Subcutaneous adipose tissue (tissue), 4 donors: ENCODE data around the gene RIC8B. TPM values are rescaled to one million over a fixed set of nuclear protein-coding genes. Genes with fewer than 3 reads are reported as not detected.

Source experiments
- total RNA-seq, 4 donors: library from RNA; depleted of rRNA; stranded (reverse); fragments of >200 nt; gene quantifications; one replicate each; pipeline ENCODE4 v1.1.0, GENCODE V29; 2016
- TF ChIP-seq, protein P1 (sequence below): fragments of 450-650 bp; IDR thresholded peaks from one replicate; pipeline ENCODE4 v1.5.1; 2016; ENCODE audit warnings: low read depth, mild to moderate bottlenecking, control low read depth, antibody characterized with exemption, moderate library complexity

Gene RIC8B
- total RNA-seq, 4 donors from 2014 or later: 16.4 to 21.4 (median 17.1) TPM

DNA sequence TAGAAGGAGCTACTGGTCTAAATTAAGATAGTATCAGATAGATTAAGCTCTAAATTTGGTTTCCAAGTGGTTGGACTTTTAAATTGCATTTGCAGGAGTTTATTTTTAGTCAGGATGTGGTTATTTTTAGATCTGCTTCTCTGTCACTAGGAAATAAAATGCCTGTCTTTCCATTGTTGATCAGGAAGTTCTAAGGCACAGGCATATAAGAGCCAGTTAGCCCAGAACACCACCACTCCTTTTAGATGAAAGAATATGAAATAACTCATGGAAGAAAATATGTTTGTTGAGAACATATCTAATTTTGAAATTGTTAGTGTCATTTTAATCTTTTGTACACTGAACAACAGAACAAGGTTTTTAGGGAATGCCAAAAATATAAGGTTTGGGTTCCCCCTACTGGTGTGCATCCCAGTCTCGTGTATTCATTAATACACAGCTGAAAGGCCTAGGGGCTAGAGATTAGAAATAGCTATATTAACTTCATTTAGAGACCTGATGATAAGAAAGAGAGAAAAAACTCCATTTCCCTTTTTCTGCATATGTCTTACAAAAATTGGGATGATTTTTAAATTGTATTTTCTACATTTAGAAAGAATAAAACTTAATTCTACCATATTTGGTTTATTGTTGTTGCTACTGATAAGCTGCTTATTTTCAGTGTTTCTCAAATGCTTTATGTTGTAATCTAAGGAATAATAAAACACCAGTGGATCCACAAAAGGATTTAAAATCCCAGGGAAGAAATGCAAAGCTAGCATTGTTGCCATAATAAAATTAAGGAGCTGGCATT lies 67.2 kb downstream of the RIC8B start:
- TF ChIP-seq, protein P1, sequence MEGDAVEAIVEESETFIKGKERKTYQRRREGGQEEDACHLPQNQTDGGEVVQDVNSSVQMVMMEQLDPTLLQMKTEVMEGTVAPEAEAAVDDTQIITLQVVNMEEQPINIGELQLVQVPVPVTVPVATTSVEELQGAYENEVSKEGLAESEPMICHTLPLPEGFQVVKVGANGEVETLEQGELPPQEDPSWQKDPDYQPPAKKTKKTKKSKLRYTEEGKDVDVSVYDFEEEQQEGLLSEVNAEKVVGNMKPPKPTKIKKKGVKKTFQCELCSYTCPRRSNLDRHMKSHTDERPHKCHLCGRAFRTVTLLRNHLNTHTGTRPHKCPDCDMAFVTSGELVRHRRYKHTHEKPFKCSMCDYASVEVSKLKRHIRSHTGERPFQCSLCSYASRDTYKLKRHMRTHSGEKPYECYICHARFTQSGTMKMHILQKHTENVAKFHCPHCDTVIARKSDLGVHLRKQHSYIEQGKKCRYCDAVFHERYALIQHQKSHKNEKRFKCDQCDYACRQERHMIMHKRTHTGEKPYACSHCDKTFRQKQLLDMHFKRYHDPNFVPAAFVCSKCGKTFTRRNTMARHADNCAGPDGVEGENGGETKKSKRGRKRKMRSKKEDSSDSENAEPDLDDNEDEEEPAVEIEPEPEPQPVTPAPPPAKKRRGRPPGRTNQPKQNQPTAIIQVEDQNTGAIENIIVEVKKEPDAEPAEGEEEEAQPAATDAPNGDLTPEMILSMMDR: no peak

DNA sequence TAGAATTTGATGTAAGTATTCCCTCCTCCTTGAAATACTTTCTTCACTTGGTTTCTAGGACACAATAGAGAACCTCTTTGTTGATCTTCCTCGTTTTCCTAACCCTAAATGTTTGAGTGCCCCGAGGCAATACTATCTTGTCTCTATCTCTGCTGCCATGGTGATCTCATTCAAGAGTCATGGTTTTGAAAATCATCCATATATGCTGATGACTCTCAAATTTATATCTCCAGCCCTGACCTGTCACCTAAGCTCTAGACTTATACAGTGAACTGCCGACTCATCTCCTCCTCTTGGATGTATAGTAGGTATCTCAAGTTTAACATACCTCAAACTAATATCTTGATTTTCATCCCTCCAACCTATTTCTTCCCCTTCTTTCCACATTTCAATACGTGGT lies 71.4 kb downstream of the RIC8B start:
- TF ChIP-seq, protein P1: no peak

DNA sequence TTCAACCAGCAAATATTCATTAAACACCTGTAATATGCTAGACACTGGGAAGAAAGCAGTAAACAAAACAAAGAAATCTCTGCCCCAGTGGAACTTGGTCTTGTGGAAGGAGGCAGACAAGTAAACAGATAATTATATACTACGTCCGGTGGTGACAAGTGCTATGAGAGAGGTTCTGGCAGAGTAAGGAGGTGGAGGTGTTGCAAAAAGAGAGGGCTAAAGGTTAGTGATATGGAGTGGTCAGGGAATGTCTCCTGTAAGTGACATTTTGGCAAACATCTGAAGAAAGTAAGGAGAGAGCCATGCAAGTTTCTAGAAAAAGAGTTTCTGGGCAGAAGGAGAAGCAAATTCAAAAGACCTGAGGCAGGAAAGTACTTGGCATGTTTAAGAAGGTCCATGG lies 73.4 kb downstream of the RIC8B start:
- TF ChIP-seq, protein P1: no peak

DNA sequence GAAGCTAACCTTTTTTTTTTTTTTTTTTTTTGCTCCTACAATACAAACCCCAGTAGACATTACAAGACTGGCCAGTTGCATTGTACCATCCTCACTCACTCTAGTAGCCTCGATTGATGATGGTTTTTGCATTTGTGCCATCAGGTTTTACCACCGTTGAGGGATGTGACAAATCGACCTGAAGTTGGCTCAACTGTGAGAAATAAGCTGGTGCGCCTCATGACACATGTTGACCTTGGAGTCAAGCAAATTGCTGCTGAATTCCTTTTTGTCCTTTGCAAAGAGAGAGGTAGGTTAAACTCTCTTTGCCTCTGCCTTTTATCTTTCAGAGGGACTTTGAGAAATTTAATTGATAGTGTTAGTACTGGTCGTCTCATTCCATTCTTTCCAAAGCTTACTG lies 76.8 kb downstream of the RIC8B start:
- TF ChIP-seq, protein P1: no peak

DNA sequence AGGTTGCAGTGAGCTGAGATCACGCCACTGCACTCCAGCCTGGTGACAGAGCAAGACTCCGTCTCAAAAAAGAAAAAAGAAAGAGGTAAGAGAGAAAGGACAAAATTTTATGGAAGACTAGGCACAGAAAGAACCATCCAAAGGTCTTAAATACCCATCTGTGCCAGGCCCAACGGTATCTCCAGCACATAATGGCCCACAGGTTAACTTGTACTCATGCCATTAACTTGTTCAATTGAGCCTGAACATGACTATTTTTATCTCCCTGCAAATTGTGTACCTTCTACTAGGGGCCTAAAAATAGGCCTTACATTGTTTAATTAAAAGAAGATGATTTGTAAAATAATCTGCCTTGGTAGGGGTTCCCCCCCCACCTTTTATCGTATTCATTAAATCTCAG lies 80.2 kb downstream of the RIC8B start:
- TF ChIP-seq, protein P1: no peak

DNA sequence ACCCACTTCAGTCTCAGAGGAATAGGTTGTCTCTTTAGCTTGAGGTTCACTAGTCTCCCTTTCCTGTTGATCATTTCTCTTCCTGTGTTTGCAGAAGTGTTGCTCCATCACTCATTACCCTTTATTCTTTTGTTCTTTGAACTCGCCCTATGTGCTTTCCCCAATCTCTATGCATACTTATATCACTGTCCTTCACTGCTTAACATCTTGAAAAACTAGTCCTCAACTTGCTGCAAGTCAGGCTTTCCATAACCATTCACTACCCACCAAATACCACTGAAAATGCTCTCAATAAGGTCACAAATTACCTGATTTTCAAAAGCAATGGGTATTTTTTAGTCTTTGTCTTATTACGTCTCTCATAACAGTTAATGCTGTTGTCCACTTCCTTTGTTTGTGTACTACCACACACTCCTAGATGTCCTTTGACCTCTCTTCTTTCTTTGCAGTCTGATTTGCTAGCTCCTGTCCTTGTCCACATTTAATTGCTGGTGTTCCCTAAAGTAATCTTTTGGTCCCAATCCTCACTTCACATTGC lies 80.8 kb downstream of the RIC8B start:
- TF ChIP-seq, protein P1: no peak

DNA sequence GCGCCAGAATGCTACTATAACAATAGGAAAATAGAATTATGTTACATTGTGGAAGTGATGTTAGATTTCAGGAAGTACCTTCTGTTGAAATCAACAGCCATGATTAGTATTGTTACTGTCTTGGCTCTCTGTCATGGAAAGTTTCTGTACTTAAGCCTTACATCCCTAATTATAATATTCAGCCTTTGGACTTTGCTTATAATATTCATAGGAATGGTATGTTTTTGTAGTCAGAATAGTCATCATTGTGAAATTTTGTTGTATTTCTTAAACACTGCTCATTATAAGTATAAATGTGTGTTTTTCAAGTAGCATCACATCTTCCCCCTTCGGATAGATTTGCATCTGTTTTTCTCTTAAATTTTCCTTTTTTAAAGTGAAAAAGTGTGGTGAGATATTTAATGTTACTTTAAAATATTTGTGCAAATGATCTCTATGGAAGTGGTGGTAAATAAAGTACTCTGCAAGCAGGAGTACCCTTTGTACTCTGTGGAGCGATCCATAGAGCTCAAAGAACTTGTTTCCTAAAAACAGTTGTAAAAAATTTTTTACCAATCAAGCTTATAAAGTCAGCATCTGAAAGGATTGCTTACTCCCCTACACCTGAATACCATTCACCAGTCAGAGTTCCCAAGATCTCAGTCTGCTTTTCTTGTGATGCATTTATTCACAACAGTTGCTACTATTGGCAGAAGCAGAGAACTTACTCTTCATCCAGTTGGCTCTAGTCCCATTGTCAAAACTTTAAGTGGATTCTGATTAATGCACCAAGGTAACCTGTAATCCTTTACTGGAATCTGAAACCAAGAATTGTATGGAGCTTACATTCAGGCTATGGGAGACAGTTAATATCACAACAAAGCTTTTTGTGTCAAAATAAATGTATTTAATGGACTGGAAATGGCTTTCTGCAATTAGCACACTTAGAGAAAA lies 87.8 kb downstream of the RIC8B start:
- TF ChIP-seq, protein P1: no peak
